ENCODE results near the gene SELENON. TPM values are rescaled to one million over a fixed set of nuclear protein-coding genes. Genes with fewer than 3 reads are reported as not detected.

SELENON gene
- polyA plus RNA-seq, 3 donors, result 81.3 to 87.4 (median 85.3) TPM

DNA sequence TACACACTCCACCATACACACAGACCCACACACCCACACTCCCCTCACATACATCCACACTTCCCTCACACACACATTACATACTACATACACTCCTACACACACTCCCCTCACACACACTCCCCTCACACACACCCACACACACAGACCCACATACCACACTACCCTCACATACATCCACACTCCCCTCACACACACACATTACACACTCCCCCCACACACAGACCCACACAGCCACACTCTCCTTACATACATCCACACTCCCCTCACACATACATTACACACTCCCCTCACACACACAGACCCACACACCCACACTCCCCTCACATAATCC lies 32.6 kb upstream of the SELENON start:
- DNase-seq, result no peak

DNA sequence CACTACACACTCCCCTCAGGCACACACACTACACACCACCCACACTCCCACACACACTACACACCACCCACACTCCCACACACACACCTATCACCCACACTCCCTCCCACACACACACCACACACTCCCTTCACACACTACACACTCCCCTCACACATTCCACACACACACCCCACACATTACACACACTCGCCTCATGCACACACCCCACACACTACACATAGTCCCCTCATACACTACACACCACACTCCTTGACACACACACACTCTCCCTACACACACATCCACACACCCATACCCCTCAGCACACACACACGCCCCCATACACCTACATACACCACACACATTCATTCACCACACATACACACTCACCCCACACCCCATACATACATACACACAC lies 31.0 kb upstream of the SELENON start:
- no peak for DNase-seq

- no peak for DNase-seq
Observed at GRCh38 chr1:25769625-25770383, 30.2 kb upstream of the SELENON start.

DNA sequence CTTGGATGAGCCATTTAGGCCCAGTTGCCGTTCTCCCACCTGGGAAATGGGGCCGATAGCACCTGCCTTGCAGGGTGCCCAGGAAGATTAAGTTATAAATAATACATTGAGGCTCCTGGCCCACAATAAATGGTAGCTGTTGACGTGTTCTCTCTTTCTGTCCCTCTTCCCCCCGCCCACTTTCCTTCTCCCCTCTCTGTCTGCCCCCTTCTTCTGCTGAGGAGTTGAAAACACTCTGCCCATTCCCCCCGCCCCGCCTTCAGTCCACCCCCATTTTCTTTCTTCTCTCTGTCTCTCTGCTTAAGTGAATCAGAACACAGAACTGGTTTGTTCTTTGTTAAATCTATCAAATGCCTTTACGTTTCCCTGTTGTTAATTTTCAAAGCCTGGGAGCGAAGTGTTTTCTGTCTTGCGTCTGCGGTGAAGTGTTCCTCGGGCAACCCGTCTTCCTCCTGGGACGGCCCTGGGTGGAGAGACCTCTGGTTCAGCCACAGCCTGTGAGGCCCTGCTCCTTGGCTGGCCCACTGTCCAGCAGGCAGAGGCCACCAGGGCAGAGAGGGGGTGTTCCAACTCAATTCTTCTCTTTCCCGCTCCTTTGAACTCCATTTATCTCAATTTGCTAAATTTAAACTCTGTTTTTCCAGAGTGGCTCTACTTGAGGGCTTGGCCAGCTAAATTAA lies 29.3 kb upstream of the SELENON start:
- DNase-seq, result no peak

DNA sequence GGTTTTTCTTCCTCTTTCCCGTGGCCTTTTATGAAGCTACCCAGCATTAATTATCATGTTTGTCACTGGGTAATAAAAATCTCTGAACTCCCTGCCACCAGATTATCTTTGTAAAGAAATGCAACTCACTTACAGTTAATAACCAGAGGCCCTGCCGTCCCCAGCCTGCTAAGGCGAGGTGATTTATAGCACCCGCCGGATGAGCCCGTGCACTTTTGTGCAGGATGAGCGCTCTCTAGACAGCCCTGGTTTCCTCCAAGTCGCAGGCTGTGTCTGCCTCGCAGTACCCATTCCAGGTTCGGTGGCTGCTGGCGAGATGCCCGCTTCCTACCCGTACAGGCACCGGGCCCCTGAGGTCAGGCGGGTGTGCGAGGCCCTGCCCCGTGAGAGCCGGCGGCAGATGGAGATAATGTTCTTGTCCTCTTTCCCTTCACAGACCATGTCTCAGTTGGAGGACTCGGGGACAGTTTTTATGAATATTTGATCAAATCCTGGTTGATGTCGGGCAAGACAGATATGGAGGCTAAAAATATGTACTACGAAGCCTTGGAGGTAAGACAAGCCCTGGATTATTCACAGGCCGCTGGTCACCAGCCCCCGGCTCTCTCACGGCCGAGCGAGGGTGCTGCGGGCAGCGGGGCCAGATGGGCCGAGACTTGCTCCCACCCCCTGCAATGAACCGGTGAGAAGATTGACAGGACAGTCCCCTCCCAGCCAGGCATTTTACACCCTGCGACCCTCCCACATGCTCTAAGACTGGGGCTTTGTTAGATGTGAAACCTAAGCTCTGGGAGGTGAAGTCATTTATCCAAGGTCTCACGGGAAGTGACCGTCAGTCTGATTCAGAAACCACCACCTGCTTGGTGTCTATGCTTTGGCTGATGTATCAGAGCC lies 28.5 kb upstream of the SELENON start:
- DNase-seq, result peak; percentile 91

DNA sequence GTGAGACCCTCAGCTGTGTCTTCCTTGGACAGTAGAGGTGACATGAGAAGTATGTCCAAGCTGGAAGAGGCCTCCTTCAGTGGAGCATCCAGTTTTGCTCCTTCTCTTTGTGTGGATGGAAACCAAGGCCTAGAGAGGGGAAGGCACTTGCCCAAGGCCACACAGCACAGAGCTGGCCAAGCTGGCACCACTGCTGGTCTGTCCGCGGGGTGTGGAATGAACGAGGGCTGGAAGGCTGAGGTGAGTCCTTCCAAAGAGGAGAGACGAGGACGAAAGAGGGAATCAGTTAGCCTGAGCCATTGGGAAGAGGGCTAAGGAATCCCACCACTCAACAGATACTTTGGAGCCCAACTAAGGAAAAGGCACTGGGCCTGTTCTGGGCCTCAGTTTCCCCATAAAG lies 27.8 kb upstream of the SELENON start:
- DNase-seq, result no peak

GRCh38 chr1:25772692-25773245 lies 27.2 kb upstream of the SELENON start:
- no peak for DNase-seq

DNA sequence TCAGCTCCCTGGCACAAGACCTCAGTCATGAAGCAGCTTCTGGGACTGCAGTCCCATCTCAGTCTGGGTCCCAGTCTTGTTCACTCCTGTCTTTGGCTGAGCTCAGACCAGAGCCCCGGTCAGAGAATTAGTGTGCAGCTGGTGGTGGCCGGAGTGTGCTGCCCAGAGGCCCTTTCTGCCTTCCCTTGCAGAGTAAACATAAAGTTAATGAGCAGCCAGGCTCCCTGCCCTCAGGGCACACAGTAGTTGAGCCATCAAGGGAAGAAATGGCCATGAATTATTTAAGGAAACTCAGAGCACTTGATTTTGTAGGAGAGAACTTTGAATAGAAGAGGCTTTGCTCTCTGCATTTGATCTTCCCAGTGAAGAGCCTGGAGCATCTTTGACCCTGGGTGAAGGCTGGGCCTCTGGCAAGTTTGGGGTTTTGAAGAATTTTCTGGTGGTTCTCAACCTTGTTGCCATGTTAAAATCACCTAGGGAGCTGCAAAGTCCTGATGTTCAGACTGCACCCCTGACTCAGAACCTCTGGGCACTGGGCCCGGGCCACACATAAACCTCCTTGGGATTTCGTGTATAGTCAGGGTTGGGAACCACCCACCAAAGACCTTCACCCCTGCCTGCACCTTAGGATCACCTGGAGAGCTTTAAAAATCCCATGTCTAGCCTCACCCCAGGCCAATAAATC lies 26.4 kb upstream of the SELENON start:
- DNase-seq, result peak; percentile 81

- DNase-seq, result no peak
Observed at GRCh38 chr1:25774206-25774803, 25.7 kb upstream of the SELENON start.

- DNase-seq, result no peak
Observed at GRCh38 chr1:25774921-25775771, 24.8 kb upstream of the SELENON start.

DNA sequence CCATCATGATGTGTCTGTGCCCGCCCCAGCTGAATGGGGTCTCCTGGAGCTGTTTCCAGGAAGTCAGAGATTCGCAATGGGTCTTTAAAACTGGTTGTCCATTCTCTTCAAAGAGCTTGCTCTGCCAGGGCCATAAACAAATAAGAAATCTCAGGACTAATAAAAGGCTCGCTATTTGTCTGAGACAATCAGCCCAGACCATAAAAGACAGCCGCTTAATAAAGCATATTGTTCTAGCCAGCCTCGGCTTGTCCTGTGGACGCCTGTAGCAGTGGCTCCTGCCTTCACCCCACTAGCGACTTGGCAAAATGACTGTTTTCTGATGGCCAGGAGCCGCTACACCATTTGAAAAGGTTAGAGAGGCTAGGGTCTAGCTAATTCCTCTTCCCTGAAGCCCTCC lies 20.6 kb upstream of the SELENON start:
- DNase-seq, result no peak

DNA sequence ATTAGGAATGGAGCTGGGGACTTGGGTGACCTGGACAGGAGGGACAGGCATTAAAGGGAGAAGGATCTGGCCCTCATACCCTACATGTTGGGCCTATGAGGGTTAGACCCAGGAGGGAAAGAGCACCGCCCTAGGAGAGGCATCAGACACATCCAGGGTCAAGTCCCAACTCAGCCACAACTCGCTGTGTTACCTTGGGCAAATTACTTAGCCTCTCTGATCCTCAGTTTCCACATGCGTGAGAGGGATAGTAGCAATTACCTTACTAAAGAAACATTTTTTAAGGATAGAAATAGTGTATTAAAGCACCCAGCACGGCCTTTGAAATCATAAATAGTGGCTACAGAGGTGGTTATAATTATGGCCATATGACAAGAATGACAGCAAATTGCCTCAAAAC lies 20.1 kb upstream of the SELENON start:
- DNase-seq, result no peak

DNA sequence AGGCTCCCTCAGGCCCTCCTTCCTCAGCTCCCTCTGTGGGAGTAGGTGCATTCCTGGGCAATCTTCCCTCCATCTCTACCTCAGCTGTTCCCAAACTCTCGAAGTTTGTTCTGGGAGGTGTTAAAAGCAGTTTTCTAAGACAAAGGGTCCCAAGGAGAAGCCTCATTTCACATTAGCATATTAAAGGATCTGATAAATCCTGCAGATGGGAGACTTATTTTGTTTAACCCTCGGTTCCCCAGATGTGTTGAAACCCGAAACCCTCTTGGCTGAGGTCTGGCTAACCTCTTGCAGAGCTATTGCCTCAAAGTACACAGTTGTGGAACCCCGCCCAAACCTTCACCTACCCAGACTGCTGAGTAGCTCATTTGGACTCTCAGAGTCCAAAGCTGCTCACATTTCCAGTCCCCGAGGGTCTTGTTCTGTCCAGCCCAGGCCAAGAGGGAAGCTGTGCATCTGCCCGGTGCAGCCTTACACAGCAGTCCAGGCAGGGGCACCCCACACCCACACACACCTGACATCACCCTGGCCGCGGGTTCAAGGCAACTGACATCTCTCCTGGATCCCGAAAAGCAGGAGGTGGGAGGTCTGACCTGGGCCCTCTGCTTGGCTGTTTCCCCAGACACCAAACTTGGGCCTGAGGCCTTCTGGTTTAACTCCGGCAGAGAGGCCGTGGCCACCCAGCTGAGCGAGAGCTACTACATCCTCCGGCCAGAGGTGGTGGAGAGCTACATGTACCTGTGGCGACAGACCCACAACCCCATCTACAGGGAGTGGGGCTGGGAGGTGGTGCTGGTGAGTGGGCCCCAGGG lies 19.5 kb upstream of the SELENON start:
- DNase-seq, result no peak

- no peak for DNase-seq
Observed at GRCh38 chr1:25781130-25781433, 18.9 kb upstream of the SELENON start.

DNA sequence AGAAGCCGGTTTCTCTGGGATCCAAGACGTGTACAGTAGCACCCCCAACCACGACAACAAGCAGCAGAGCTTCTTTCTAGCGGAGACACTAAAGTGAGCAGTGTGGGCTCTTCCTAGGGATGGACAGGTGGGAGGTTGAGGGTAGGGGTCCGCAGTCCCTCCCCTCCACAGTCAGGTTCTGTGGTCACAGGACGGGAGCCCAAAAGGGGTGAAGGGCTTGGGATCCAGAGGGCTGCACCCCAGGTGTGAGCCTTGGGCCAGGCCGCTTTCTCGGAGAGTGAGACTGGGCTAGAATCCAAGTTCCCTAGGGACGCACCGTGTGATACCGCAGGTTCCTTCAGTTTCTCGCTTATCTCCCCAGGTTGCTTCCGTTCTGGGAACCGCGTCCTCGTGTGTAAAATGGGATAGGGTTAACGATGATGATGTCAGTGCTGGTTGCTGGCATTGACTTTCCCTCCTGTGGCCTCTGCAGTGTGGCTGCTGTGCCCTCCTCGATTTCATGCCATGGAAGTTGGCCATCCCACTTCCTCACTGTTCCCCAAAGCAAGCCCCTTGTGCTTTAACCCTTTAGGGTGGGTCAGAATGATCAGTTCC lies 17.3 kb upstream of the SELENON start:
- no peak for DNase-seq

DNA sequence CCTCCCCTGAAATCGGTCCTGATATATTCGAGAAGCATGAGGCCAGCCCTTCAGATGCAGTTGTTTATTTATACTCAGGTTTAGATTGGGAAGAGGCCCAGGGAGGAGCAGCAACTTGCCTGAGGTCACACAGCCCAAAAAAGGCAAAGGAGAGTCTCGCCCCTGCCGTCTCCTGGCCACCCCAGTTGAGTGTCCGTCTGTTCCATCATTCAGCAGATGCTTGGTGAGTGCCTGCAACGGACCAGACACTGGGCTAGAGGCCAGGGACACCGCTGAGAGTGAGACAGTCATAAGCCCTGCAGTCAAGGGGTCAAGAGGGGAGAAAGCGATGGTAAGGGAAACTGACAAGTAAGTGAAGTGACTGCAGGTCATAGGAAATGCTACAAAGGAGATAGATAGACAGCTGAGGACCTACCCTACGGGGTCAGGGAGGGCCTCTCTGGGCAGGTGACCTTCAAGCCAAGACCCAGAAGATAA lies 15.4 kb upstream of the SELENON start:
- no peak for DNase-seq

DNA sequence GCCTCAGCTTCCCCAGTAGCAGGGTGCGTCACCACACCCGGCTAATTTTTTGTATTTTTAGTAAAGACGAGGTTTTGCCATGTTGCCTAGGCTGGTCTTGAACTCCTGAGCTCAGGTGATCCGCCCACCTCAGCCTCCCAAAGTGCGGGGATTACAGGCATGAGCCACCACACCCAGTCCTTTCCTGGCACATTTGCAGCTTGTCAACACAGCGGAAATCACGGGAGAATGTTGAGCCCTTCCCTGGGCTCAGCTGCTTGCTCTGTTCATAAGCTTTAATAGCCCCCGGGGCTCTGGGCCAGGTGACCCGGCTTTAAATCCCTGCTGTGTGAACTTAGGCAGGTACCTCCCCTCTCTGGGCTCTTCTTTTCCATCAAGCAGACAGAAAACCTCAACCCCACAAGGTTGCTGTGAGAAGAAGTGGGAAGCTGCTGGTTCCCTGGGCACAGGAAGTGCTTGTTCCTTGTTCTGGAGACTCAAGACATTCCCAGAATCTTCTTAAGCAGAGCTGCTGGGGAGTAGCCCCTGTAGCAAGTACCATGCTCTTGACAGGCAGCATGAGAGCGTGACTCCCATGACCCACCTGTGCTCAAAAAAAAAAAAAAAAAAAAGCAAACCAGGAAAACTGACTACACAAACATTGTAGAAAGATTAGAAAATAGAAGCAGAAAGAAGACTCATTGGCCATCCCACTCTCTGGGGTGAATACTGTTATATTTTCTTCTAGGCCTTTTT lies 14.5 kb upstream of the SELENON start:
- DNase-seq, result no peak
